ENCODE results near the gene TMA16. TPM values are rescaled to one million over a fixed set of nuclear protein-coding genes. Genes with fewer than 3 reads are reported as not detected.
"Not testable (repeated sequence)": the region's sequence is repeated elsewhere in the genome, so short reads cannot be mapped to it uniquely, and the experiment has no call there.

Gene TMA16
- 24.7 TPM for polyA plus RNA-seq
- long read RNA-seq, donor 1, transcript TMA16-201 (7 exons, 1,978 nt): major isoform, 6 of 11 reads
- long read RNA-seq, donor 1, partial matches to known transcripts: 5 of 11 reads
- long read RNA-seq, donor 1, other reads (novel, unspliced or antisense): 0 of 11 reads
- long read RNA-seq, donor 2, transcript TMA16-201 (7 exons, 1,978 nt): major isoform, 15 of 27 reads
- long read RNA-seq, donor 2, partial matches to known transcripts: 9 of 27 reads
- long read RNA-seq, donor 2, other reads (novel, unspliced or antisense): 0 of 27 reads
- long read RNA-seq, donor 3, transcript TMA16-201 (7 exons, 1,978 nt): major isoform, 15 of 28 reads
- long read RNA-seq, donor 3, partial matches to known transcripts: 13 of 28 reads
- long read RNA-seq, donor 3, other reads (novel, unspliced or antisense): 0 of 28 reads
- long read RNA-seq, donor 4: 0 reads
- long read RNA-seq, donor 5, transcript TMA16-201 (7 exons, 1,978 nt): major isoform, 5 of 5 reads
- long read RNA-seq, donor 5, partial matches to known transcripts: 0 of 5 reads
- long read RNA-seq, donor 5, other reads (novel, unspliced or antisense): 0 of 5 reads
- long read RNA-seq, donor 6, transcript TMA16-201 (7 exons, 1,978 nt): major isoform, 6 of 19 reads
- long read RNA-seq, donor 6, partial matches to known transcripts: 8 of 19 reads
- long read RNA-seq, donor 6, other reads (novel, unspliced or antisense): 0 of 19 reads
- long read RNA-seq, donor 7, transcript TMA16-201 (7 exons, 1,978 nt): major isoform, 5 of 14 reads
- long read RNA-seq, donor 7, partial matches to known transcripts: 7 of 14 reads
- long read RNA-seq, donor 7, other reads (novel, unspliced or antisense): 0 of 14 reads
- long read RNA-seq, donor 8, transcript TMA16-201 (7 exons, 1,978 nt): major isoform, 10 of 43 reads
- long read RNA-seq, donor 8, partial matches to known transcripts: 31 of 43 reads
- long read RNA-seq, donor 8, other reads (novel, unspliced or antisense): 0 of 43 reads
- long read RNA-seq, donor 9, transcript TMA16-201 (7 exons, 1,978 nt): major isoform, 9 of 31 reads
- long read RNA-seq, donor 9, partial matches to known transcripts: 20 of 31 reads
- long read RNA-seq, donor 9, other reads (novel, unspliced or antisense): 0 of 31 reads
- long read RNA-seq, donor 10, transcript TMA16-201 (7 exons, 1,978 nt): major isoform, 8 of 9 reads
- long read RNA-seq, donor 10, partial matches to known transcripts: 0 of 9 reads
- long read RNA-seq, donor 10, other reads (novel, unspliced or antisense): 0 of 9 reads
- long read RNA-seq, donor 11, transcript TMA16-201 (7 exons, 1,978 nt): major isoform, 8 of 12 reads
- long read RNA-seq, donor 11, partial matches to known transcripts: 0 of 12 reads
- long read RNA-seq, donor 11, other reads (novel, unspliced or antisense): 0 of 12 reads

DNA sequence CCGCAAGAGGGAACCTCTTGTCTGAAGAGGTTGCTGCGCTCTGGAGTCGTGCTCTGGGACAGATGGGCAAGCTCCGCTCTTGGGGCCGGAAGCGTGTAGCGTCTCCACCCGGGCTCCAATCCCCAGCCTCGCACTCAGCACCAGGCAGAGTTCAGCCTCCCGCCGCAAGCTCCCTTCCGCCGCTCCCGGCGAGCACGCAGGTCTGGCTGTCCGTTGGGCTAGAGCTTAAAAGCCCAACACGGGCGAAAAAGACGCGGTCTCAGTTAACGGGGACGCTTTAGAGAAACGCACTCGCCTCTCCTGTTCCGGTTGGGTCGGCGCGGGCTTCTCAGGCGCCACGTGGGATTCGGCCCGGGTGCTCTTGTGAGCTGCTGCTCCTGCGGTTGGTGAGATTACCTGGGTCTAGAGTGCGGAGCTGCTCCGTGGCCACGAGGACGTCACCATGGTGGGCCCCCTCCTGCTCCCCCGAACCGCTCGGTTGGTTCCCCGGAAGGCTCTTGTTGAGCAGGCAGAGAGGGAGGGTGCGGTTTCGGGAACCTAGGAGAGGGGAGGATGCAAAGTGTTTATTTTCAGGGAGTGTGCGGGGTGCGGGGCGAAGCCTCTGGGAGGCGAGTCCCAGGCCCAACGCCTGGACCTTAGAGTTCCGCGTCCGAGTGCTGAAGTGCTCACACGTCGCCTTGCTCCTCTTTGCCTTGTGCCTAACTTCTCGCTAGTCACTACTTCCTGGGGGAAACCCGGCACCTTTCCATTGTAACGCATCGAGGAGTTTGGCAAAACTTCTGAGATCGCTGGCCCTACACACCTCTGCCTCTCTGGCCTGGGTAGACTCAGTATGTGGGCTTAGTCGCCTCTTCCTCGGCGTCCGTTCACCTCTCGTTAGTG is at the start of gene TMA16:
Gene TMA16 (plus strand): TSS at position 331 of the 882 bp plus-strand sequence. CDS start 112 bp downstream, at position 443.
- peak; percentile 83 to 93 for DNase-seq
- H3K36me3 ChIP-seq (ENCODE audit: control insufficient read depth, insufficient read depth, low read length): no peaks in the 10 kb centered on the region
- H3K9me3 ChIP-seq (ENCODE audit: control insufficient read depth, low read depth, low read length): no peaks in the 10 kb centered on the region
- H3K27ac ChIP-seq (ENCODE audit: low read length): peak within 1 kb of the TSS; percentile 91
- peak within 1 kb of the TSS; percentile 92 for H3K4me3 ChIP-seq (ENCODE audit: low read length)
- H3K4me1 ChIP-seq (ENCODE audit: control insufficient read depth, insufficient read depth, low read length): peaks cover 3% of the 10 kb centered on the region
- H3K27me3 ChIP-seq (ENCODE audit: control insufficient read depth, insufficient read depth, low read length): no peaks in the 10 kb centered on the region
- no CpG with 5 or more reads among the region's 64 CpGs for WGBS (ENCODE audit: insufficient coverage, low lambda C conversion rate)

GRCh38 chr4:163447023-163447422 is 47.5 kb upstream of the TMA16 start:
- not testable (repeated sequence) for DNase-seq; H3K4me3 ChIP-seq (ENCODE audit: low read length); H3K4me1 ChIP-seq (ENCODE audit: control insufficient read depth, insufficient read depth, low read length); H3K27ac ChIP-seq (ENCODE audit: low read length); H3K36me3 ChIP-seq (ENCODE audit: control insufficient read depth, insufficient read depth, low read length); H3K9me3 ChIP-seq (ENCODE audit: control insufficient read depth, low read depth, low read length); H3K27me3 ChIP-seq (ENCODE audit: control insufficient read depth, insufficient read depth, low read length)
- 25% methylated on average over 1 of the region's 12 CpGs for whole genome bisulfite sequencing (ENCODE audit: insufficient coverage, low lambda C conversion rate)

GRCh38 chr4:163447481-163447880 is 47.0 kb upstream of the TMA16 start:
- no peaks in the 10 kb centered on the region for H3K27me3 ChIP-seq (ENCODE audit: control insufficient read depth, insufficient read depth, low read length)
- no peaks in the 10 kb centered on the region for H3K4me1 ChIP-seq (ENCODE audit: control insufficient read depth, insufficient read depth, low read length)
- no peak overlapping the region for H3K4me3 ChIP-seq (ENCODE audit: low read length)
- H3K27ac ChIP-seq (ENCODE audit: low read length): no peak overlapping the region
- H3K36me3 ChIP-seq (ENCODE audit: control insufficient read depth, insufficient read depth, low read length): no peaks in the 10 kb centered on the region
- DNase-seq: no peak
- no peaks in the 10 kb centered on the region for H3K9me3 ChIP-seq (ENCODE audit: control insufficient read depth, low read depth, low read length)
- 83% methylated on average over 1 of the region's 1 CpG for WGBS (ENCODE audit: insufficient coverage, low lambda C conversion rate)

GRCh38 chr4:163448540-163449203 is 45.8 kb upstream of the TMA16 start:
- WGBS (ENCODE audit: insufficient coverage, low lambda C conversion rate): 61% methylated on average over 4 of the region's 6 CpGs
- H3K36me3 ChIP-seq (ENCODE audit: control insufficient read depth, insufficient read depth, low read length): no peaks in the 10 kb centered on the region
- no peaks in the 10 kb centered on the region for H3K4me1 ChIP-seq (ENCODE audit: control insufficient read depth, insufficient read depth, low read length)
- no peaks in the 10 kb centered on the region for H3K9me3 ChIP-seq (ENCODE audit: control insufficient read depth, low read depth, low read length)
- DNase-seq: no peak
- no peaks in the 10 kb centered on the region for H3K27me3 ChIP-seq (ENCODE audit: control insufficient read depth, insufficient read depth, low read length)
- no peak overlapping the region for H3K27ac ChIP-seq (ENCODE audit: low read length)
- H3K4me3 ChIP-seq (ENCODE audit: low read length): no peak overlapping the region

- Histone ChIP-seq H3K27me3 (ENCODE audit: control insufficient read depth, insufficient read depth, low read length) (no peaks in the 10 kb centered on the region), H3K27ac (ENCODE audit: low read length) (no peak overlapping the region), H3K9me3 (ENCODE audit: control insufficient read depth, low read depth, low read length) (no peaks in the 10 kb centered on the region), H3K36me3 (ENCODE audit: control insufficient read depth, insufficient read depth, low read length) (no peaks in the 10 kb centered on the region), H3K4me1 (ENCODE audit: control insufficient read depth, insufficient read depth, low read length) (no peaks in the 10 kb centered on the region), H3K4me3 (ENCODE audit: low read length) (no peak overlapping the region)
- WGBS (ENCODE audit: insufficient coverage, low lambda C conversion rate): 100% methylated on average over 1 of the region's 5 CpGs
- no peak for DNase-seq
These were observed 31.9 kb upstream of the TMA16 start for GRCh38 chr4:163462556-163462955.

GRCh38 chr4:163467082-163467770 is 27.3 kb upstream of the TMA16 start:
- H3K9me3 ChIP-seq (ENCODE audit: control insufficient read depth, low read depth, low read length): no peaks in the 10 kb centered on the region
- WGBS (ENCODE audit: insufficient coverage, low lambda C conversion rate): no CpG with 5 or more reads among the region's 4 CpGs
- no peaks in the 10 kb centered on the region for H3K36me3 ChIP-seq (ENCODE audit: control insufficient read depth, insufficient read depth, low read length)
- no peak overlapping the region for H3K27ac ChIP-seq (ENCODE audit: low read length)
- DNase-seq: no peak
- H3K27me3 ChIP-seq (ENCODE audit: control insufficient read depth, insufficient read depth, low read length): peaks cover 2% of the 10 kb centered on the region
- no peak overlapping the region for H3K4me3 ChIP-seq (ENCODE audit: low read length)
- H3K4me1 ChIP-seq (ENCODE audit: control insufficient read depth, insufficient read depth, low read length): no peaks in the 10 kb centered on the region

DNA sequence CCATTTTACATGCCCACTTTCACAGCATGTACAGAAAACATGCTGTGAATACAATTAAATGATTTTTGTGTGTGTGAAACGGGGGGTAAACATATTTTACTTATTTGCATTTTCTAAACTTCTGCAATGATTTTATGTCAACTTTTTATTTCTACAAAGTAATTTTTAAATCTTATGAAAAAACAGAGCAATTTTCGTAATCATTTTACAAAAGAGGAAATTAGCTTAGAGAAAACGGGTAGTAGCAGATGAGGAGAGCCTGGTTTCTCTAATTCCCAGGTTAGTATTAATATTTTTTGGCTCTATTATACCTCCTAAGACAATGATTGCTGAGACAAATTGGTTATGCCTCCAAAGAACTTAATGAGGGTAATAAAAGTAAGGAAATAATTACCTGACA is 24.1 kb upstream of the TMA16 start:
- DNase-seq: no peak
- H3K27ac ChIP-seq (ENCODE audit: low read length): no peak overlapping the region
- H3K4me1 ChIP-seq (ENCODE audit: control insufficient read depth, insufficient read depth, low read length): no peaks in the 10 kb centered on the region
- peaks cover 5% of the 10 kb centered on the region for H3K9me3 ChIP-seq (ENCODE audit: control insufficient read depth, low read depth, low read length)
- no peaks in the 10 kb centered on the region for H3K36me3 ChIP-seq (ENCODE audit: control insufficient read depth, insufficient read depth, low read length)
- WGBS (ENCODE audit: insufficient coverage, low lambda C conversion rate): 93% methylated on average over 2 of the region's 3 CpGs
- H3K4me3 ChIP-seq (ENCODE audit: low read length): no peak overlapping the region
- peaks cover 2% of the 10 kb centered on the region for H3K27me3 ChIP-seq (ENCODE audit: control insufficient read depth, insufficient read depth, low read length)

DNA sequence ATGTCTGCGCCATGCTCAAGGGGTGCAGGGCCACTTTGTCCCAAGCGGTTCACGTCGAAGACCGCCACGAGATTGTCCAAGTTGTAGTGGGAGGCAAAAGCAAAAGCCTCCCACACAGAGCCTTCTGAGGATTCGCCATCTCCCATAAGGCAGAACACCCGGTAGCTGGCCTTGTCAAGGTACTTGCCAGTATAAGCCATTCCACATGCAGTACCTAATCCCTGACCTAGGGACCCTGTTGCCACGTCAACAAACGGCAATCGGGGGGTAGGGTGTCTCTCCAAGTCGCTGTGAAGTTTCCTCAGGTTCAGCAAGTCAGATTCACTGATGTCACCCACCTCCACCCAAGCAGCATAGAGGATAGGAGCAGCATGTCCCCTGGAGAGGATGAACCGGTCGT is 21.4 kb upstream of the TMA16 start:
- Histone ChIP-seq H3K27me3 (ENCODE audit: control insufficient read depth, insufficient read depth, low read length) (peaks cover 2% of the 10 kb centered on the region), H3K27ac (ENCODE audit: low read length) (no peak overlapping the region), H3K9me3 (ENCODE audit: control insufficient read depth, low read depth, low read length) (peaks cover 5% of the 10 kb centered on the region), H3K4me3 (ENCODE audit: low read length) (no peak overlapping the region), H3K36me3 (ENCODE audit: control insufficient read depth, insufficient read depth, low read length) (no peaks in the 10 kb centered on the region), H3K4me1 (ENCODE audit: control insufficient read depth, insufficient read depth, low read length) (no peaks in the 10 kb centered on the region)
- DNase-seq: no peak
- no CpG with 5 or more reads among the region's 14 CpGs for WGBS (ENCODE audit: insufficient coverage, low lambda C conversion rate)

Measured in large intestine (tissue), 12 donors.